ENCODE results near the gene CCL4L2. TPM values are rescaled to one million over a fixed set of nuclear protein-coding genes. Genes with fewer than 3 reads are reported as not detected.

Gene CCL4L2
- total and polyA plus RNA-seq, 2 of the 8 experiments (the other 6 are each of a cell fraction or from before 2014, with no cell fraction given) = not detected

- TF ChIP-seq CHD7 (IDR thresholded peaks at IDR 0.05; ENCODE audit: insufficient replicate concordance, low read length) = no peak
- TF ChIP-seq NANOG (IDR thresholded peaks at IDR 0.05; ENCODE audit: insufficient read depth, low read depth, low read length, poor library complexity, severe bottlenecking) = no peak
- no peak for TF ChIP-seq TBP (IDR thresholded peaks at IDR 0.05; ENCODE audit: low read depth, low read length)
- no peak for TF ChIP-seq RAD21 (IDR thresholded peaks at IDR 0.05 in 1 of 2, conservative IDR thresholded peaks at IDR 0.05 in 1 of 2; ENCODE audit: low read depth in 2 of 2, low read length in 2 of 2)
- no peak for TF ChIP-seq POU5F1 (IDR thresholded peaks at IDR 0.05; ENCODE audit: low read depth, low read length)
- TF ChIP-seq SAP30 (IDR thresholded peaks at IDR 0.05; ENCODE audit: insufficient read depth, insufficient replicate concordance, low read length) = no peak
- no peak for TF ChIP-seq BCL11A (IDR thresholded peaks at IDR 0.05; ENCODE audit: low read depth in 2 of 2, low read length in 2 of 2)
- no peak for TF ChIP-seq CTBP2 (IDR thresholded peaks at IDR 0.05; ENCODE audit: borderline replicate concordance, insufficient read depth, insufficient read length, low read length)
- TF ChIP-seq HDAC6 (IDR thresholded peaks at IDR 0.05; ENCODE audit: low read depth, low read length) = no peak
- TF ChIP-seq EGR1 (IDR thresholded peaks at IDR 0.05; ENCODE audit: borderline replicate concordance, low read depth, low read length) = no peak
- TF ChIP-seq, protein P1, sequence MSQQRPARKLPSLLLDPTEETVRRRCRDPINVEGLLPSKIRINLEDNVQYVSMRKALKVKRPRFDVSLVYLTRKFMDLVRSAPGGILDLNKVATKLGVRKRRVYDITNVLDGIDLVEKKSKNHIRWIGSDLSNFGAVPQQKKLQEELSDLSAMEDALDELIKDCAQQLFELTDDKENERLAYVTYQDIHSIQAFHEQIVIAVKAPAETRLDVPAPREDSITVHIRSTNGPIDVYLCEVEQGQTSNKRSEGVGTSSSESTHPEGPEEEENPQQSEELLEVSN (IDR thresholded peaks at IDR 0.05) = no peak
These were observed 1.4 kb downstream of the CCL4L2 start (continued) for GRCh38 chr17:36212272-36212605.

Measured in H1 (cell line).